Hippocampal formation (tissue), 2 donors: ENCODE results near the gene CDX2.
"Not testable (repeated sequence)": the region's sequence is repeated elsewhere in the genome, so short reads cannot be mapped to it uniquely, and the experiment has no call there.

Experiments used
- DNase-seq, 2 donors: peaks; one replicate each; lab custom pipeline; 2025; lab: John Stamatoyannopoulos, UW

The CDX2 gene

DNA sequence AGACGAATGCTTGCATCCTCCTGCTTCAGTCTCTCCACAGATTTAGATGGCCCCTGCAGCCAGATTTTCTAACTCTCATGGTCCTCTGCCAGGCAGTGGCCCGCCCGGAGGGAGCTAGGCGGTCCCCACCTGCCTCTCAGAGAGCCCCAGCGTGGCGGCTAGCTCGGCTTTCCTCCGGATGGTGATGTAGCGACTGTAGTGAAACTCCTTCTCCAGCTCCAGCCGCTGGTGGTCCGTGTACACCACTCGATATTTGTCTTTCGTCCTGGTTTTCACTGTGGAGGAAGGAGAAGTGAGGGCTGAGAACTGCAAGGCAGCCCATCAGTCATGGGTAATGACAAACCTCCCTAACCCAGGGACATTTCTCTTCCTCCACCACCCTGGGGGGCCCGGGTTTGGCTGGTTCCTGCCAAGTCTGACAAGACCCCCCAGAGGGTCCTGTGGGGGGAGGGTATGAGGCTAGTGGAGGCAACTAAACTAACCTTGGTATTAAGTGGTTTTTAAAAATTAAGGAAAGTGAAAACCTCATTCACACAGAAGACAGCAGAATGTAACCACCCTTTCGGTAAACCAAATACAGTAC lies 4.3 kb downstream of the CDX2 start:
- no peak for DNase-seq

- DNase-seq, result not testable (repeated sequence)
Observed at GRCh38 chr13:27964206-27964605, 4.9 kb downstream of the CDX2 start.

- no peak for DNase-seq
Observed at GRCh38 chr13:27963491-27963890, 5.6 kb downstream of the CDX2 start.

DNA sequence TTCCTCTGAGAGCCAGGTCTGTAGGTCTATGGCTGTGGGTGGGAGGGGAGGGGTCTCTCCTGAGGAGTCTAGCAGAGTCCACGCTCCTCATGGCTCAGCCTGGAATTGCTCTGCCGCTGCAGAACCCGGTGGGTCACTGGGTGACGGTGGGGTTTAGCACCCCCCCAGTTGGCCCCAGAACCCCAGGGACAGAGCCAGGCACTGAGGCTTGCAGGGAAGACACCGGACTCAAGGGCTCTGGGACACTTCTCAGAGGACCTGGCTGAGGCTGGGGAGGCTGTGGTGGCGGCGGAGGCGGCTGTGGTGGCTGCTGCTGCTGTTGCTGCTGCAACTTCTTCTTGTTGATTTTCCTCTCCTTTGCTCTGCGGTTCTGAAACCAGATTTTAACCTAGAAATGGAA lies 6.1 kb downstream of the CDX2 start:
- no peak for DNase-seq

- no peak for DNase-seq
Observed at GRCh38 chr13:27962128-27962841, 6.8 kb downstream of the CDX2 start.

DNA sequence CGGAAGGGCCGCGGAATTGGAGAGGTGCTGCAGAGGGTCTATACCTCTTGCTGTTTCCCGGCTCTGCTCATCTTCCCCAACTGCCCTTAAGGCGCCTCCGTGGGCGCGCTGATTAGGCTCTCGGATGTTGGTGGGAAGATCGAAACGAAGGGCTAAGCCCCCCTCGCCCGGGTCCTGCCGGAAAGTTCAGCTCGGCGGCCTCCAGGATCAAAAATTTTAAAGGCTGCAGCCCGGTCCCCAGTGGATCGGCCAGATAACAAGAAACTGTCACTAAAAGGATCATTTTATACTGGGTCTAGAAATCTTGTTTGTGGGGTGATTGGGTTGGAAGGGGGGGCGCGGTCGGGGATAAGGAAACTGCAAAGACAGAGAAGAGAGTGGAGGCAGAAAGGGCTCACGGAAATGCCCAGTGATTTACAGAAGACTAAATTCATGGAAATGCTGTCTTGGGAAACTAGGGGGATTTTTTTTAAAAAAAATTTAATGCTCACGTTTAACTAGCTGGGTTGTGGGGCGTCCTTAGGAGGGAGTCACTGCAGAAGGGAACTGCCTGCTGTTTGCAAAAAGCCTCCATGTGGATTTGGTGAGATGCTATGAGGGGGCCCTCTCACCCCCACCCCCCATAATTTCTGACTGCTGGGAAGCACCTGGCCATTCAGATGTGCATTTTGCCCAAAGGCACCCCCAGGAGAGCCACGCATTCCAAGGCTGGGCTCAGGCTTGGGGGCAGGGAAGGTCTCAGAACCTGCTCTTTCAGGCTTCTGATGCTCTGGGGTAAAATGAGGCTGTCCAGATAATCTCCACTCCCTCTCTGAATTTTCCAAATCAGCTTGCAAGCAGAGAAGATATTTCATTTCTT lies 7.7 kb downstream of the CDX2 start:
- DNase-seq, result no peak

DNA sequence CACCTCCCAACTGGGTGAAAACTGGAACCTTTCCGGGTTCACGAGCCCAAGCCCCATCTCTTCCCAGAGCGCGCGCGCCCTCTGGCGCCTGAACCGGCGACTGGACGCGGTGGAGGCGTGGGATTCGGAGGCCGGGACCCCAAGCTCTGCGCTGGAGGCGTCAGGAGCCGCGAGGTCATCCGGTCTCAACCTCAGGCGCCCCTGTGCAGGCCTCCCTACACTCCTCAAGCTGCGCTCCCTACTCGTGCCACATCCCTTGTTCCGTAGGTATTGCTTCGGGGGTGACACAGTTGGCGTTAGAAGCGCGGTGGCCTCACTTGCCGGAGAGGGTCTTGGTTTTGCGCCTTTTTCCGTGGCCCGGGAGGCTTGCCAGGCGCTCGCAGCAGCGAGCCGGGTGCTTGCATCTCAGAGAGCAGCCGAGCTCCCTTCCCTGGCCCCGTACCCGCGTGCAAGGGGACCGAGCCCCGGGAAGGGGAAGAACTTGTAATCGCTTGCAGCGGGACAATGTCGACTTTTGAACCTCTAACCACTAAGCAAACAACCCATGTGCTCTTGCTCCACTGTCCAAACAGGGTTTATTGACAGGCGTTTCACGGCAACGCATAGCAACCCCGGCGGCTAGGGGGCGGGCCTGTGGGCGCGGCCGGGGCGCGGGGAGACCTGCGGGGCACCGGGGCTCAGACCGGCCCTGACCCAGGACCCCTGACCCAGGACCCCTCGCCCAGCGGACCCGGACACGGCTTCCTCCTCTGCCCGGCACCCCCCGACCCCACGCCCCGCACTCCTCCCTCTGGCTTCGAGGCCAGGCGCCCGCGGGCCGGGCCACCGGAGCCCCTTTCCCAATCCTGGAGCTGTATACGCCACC lies 8.5 kb downstream of the CDX2 start:
- no peak for DNase-seq

GRCh38 chr13:27959976-27960361 lies 9.1 kb downstream of the CDX2 start:
- DNase-seq, result no peak

DNA sequence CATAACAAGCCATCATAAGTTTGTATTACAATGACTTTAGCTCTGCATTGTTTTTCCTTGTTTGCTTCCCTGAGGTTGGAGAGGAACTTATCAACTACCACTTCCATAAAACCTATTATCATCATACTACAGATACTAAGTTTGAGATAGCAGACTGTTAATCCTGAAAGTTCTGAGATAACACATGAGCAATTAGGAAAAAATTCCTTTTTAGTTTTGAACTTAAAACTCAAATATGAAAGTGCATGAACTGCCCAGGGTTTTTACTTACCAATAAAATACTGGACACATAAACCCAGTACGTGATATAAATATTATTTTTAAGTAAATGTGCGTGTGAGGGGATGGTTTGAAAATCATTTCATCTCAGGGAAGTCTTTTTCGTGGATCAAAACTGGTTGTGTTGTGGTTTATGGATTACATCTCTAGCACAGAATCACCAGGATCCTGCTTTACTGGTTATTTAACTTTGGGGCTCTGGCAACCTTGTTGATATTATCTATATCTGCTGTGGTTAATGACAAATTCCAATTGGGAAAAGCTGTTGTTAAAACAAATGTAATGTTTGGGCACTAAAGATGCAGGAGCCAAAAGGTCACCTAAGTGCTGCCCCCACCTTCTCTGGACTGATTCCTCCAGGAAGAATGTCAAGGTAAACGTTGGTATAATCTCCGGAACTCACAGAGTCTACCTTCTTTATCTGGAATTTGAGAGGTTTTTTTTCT lies 12.4 kb downstream of the CDX2 start:
- DNase-seq, result no peak

GRCh38 chr13:27955014-27955591 lies 14.0 kb downstream of the CDX2 start:
- no peak for DNase-seq

DNA sequence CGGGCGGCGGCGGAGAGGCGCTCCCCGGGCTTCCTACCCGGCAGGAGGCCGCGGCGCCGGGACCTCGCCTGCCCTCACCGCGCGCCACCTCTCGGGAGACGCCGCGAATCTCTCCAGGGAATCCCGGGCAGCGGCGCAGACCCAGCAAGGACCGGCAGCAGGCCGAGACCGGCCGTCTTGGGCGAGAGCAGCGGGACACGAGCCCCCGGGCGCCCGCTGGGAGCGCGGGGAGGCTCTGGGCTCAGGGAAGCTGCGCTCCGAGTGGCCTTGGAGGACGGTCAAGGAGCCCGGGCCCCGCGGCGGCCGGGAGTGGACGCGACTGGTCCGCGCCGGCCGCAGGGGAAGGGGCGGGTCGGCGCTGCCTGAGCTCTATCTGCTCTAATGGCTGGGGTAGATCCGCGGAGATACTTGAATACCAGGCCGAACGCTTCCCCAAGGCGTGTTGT lies 14.7 kb downstream of the CDX2 start:
- no peak for DNase-seq

- peak; percentile 19 to 52 for DNase-seq
Observed at GRCh38 chr13:27953676-27954405, 15.3 kb downstream of the CDX2 start.

DNA sequence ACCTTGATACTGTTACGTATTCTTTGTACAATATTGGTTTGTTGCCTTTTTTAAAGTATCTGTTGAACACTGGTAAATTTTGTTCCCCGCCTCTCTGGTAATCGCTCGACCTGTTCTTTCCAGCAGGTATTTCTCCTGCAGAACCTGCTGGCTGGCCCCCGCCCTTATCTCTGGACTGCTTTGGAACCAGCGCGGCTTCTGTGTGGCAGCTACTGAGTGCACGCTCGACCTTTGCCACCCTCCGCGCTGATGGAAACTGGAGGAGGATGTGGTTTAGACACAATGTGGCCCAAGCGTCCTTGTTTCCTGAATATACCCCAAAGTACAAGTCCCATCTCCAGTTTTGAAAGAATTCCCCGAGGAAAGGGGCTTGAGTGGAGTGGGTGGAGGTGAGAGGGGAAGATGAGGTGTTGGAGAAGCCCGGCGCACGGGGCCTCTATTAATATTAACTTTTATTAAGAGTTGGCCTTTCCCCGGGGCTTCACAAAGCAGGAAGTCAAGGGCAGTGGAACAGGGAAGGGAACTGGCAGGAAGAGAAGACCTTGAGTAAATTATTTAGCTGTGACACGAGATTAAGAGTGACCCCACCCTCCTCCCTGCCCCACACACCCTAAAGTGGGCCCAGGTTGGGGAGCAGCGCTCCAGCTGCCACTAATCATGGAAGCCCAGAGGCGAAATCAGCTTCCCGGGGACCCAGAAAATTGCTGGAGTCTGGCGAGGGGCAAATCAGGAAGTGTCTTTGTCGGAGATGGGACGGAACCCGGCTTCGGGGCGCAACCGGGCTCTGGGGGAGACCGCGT lies 16.0 kb downstream of the CDX2 start:
- DNase-seq, result no peak

- DNase-seq, result no peak
Observed at GRCh38 chr13:27942972-27943371, 26.1 kb downstream of the CDX2 start.

GRCh38 chr13:27933580-27934328 lies 35.4 kb downstream of the CDX2 start:
- no peak for DNase-seq

DNA sequence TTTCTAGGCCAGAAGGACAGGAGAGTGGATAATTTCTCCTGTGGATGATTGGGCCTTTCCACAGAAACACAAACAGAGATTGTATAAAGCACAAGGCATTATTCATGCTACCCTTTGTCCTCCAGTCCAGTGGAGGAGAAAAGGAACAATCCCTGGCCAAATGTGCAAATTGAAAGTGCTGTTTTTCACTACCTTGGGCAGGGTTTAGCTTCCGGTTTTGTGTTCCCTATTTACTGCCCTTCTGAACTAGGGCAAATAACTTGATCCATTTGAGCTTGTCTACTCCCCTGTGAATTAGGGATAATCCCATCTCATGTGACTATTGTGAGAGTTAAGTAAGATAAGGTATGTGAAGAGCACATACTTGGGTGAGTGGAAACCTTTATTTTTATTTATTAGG lies 36.0 kb downstream of the CDX2 start:
- no peak for DNase-seq

DNA sequence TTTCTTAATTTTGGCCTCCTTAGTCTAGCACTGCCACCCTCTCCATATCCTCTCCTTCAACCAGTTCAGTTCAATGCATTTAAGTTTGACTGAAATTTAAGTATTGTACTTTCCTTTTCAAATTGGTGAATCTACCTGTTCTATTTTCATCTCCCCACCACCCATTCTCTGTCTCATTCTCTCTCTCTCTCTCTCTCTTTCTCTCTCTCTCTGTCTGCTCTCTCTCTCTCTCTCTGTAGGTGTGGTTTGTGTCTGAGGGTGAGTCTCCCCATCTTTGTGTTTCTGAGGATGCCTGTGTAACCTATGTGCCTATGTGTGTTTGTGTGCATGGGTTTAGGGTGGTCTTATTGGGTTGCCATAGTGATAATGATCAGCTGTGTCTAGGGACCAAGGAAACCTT lies 39.2 kb downstream of the CDX2 start:
- DNase-seq, result no peak
